ENCODE data around the gene FRMD1. TPM values are rescaled to one million over a fixed set of nuclear protein-coding genes. Genes with fewer than 3 reads are reported as not detected.

The FRMD1 gene
- total RNA-seq, 6 donors from 2014 or later = not detected

- H3K27ac ChIP-seq = no peak overlapping the region
- ATAC-seq (ENCODE audit: low FRiP score in 2 of 2) (no peak), DNase-seq (peak in 1 of 2 donors; percentile 47)
- no peak overlapping the region for H3K4me3 ChIP-seq
- no peaks in the 10 kb centered on the region for H3K9me3 ChIP-seq
- WGBS, 2 donors = 82 to 85% methylated on average over 25 to 26 of the region's 26 CpGs
- H3K36me3 ChIP-seq = no peaks in the 10 kb centered on the region
- H3K27me3 ChIP-seq = peaks cover 0 to 21% (median 11%) of the 10 kb centered on the region in 4 donors
- peaks cover 4 to 15% (median 8%) of the 10 kb centered on the region in 4 donors for H3K4me1 ChIP-seq
- no peak for TF ChIP-seq CTCF (IDR thresholded peaks at IDR 0.05)
These were observed 21.2 kb upstream of the FRMD1 start for GRCh38 chr6:168100011-168100802.

- H3K27ac ChIP-seq = no peak overlapping the region
- TF ChIP-seq EP300 (IDR thresholded peaks at IDR 0.05) (no peak), POLR2A (IDR thresholded peaks at IDR 0.05) (no peak), POLR2AphosphoS5 (IDR thresholded peaks at IDR 0.05) (no peak), CTCF (IDR thresholded peaks at IDR 0.05) (no peak)
- H3K36me3 ChIP-seq = no peaks in the 10 kb centered on the region
- H3K4me3 ChIP-seq = no peak overlapping the region
- WGBS, 2 donors = 59 to 66% methylated on average over 20 to 23 of the region's 23 CpGs
- ATAC-seq (ENCODE audit: low FRiP score in 2 of 2) (no peak), DNase-seq (peak in 1 of 2 donors; percentile 67)
- peaks cover 4 to 15% (median 8%) of the 10 kb centered on the region in 4 donors for H3K4me1 ChIP-seq
- H3K9me3 ChIP-seq = no peaks in the 10 kb centered on the region
- peaks cover 0 to 21% (median 11%) of the 10 kb centered on the region in 4 donors for H3K27me3 ChIP-seq
These were observed 20.4 kb upstream of the FRMD1 start for GRCh38 chr6:168099201-168100010.

- H3K4me1 ChIP-seq = peaks cover 4 to 15% (median 8%) of the 10 kb centered on the region in 4 donors
- DNase-seq = peak in 1 of 2 donors; percentile 63
- 94% methylated on average over 12 of the region's 13 CpGs; no CpG with 5 or more reads in 1 of the 2 donors for WGBS, 2 donors
These were observed 19.4 kb upstream of the FRMD1 start for GRCh38 chr6:168098431-168098861.

More at GRCh38 chr6:168098431-168098861, 19.4 kb upstream of the FRMD1 start:
- H3K36me3 ChIP-seq = no peaks in the 10 kb centered on the region
- no peak overlapping the region for H3K27ac ChIP-seq
- H3K9me3 ChIP-seq = no peaks in the 10 kb centered on the region
- no peak for ATAC-seq (ENCODE audit: low FRiP score in 2 of 2)
- peaks cover 0 to 21% (median 11%) of the 10 kb centered on the region in 4 donors for H3K27me3 ChIP-seq
- TF ChIP-seq POLR2A (IDR thresholded peaks at IDR 0.05) (no peak), EP300 (IDR thresholded peaks at IDR 0.05) (no peak), POLR2AphosphoS5 (IDR thresholded peaks at IDR 0.05) (no peak), CTCF (IDR thresholded peaks at IDR 0.05) (no peak)
- H3K4me3 ChIP-seq = no peak overlapping the region

All from upper lobe of left lung (tissue), 6 donors.